Fibroblast of the aortic adventitia (primary cell): Measurements from ENCODE around the gene ARL5A. TPM values are rescaled to one million over a fixed set of nuclear protein-coding genes. Genes with fewer than 3 reads are reported as not detected.

Experiments used
- DNase-seq: peaks from one replicate; pipeline ENCODE4 v3.0.0-alpha.2; 2010; ENCODE audit warnings: low read depth
- H3K4me3 ChIP-seq: 2 replicates; pipeline ENCODE4 v1.5.1; 2011; ENCODE audit warnings: low read depth, mild to moderate bottlenecking, control low read depth, low read length, moderate library complexity
- CTCF ChIP-seq: IDR thresholded peaks from 2 replicates; pipeline ENCODE4 v1.5.1; 2011; ENCODE audit warnings: mild to moderate bottlenecking, low read length, control low read depth, inconsistent platforms; ENCODE audit not compliant: insufficient read depth
- total RNA-seq: library from RNA; depleted of rRNA; stranded (reverse); fragments of >200 nt; gene quantifications from 2 replicates; pipeline ENCODE4 v1.2.3, GENCODE V29; 2012; ENCODE audit warnings: low replicate concordance

The ARL5A gene
- total RNA-seq, 1 donor: 45.6 TPM

GRCh38 chr2:151849413-151850010 lies 21.3 kb upstream of the ARL5A start:
- TF ChIP-seq CTCF: no peak
- H3K4me3 ChIP-seq: no peak overlapping the region
- no peak for DNase-seq

GRCh38 chr2:151845884-151846283 lies 17.7 kb upstream of the ARL5A start:
- no peak for DNase-seq
- H3K4me3 ChIP-seq: no peak overlapping the region
- no peak for TF ChIP-seq CTCF

- H3K4me3 ChIP-seq: no peak overlapping the region
- DNase-seq: no peak
- no peak for TF ChIP-seq CTCF
Measured at GRCh38 chr2:151845481-151845880, 17.3 kb upstream of the ARL5A start.

GRCh38 chr2:151844211-151844896 lies 16.1 kb upstream of the ARL5A start:
- no peak for TF ChIP-seq CTCF
- DNase-seq: peak; percentile 7
- H3K4me3 ChIP-seq: no peak overlapping the region

GRCh38 chr2:151843691-151844061 lies 15.5 kb upstream of the ARL5A start:
- H3K4me3 ChIP-seq: no peak overlapping the region
- DNase-seq: no peak
- no peak for TF ChIP-seq CTCF

- no peak overlapping the region for H3K4me3 ChIP-seq
- TF ChIP-seq CTCF: no peak
- DNase-seq: no peak
Measured at GRCh38 chr2:151842830-151843690, 14.8 kb upstream of the ARL5A start.
